ENCODE results near the gene UST. TPM values are rescaled to one million over a fixed set of nuclear protein-coding genes. Genes with fewer than 3 reads are reported as not detected.

Gene UST
- total and polyA plus RNA-seq, 2 donors (not counting 1 experiment from before 2014, with no cell fraction given), result 7.3 to 16.9 TPM

- Histone ChIP-seq H3K9ac (ENCODE audit: low read length) (no peak overlapping the region), H3K36me3 (replicated peaks in 1 of 2; ENCODE audit: control extremely low read depth in 1 of 2, control insufficient read depth in 1 of 2, extremely low read depth in 1 of 2, insufficient read depth in 2 of 2, low read length in 1 of 2) (peaks cover 0 to 3% of the 10 kb centered on the region in 2 experiments), H3K4me2 (replicated peaks; ENCODE audit: low read depth, low read length, poor library complexity, severe bottlenecking) (no peak overlapping the region), H3K9me3 (ENCODE audit: control extremely low read depth in 1 of 3, control insufficient read depth in 2 of 3, insufficient read depth in 1 of 3, low read length in 2 of 3) (no peaks in the 10 kb centered on the region), H3K4me1 (ENCODE audit: control insufficient read depth in 2 of 2, insufficient read depth in 2 of 2, low read length in 2 of 2) (peaks cover 29 to 32% of the 10 kb centered on the region in 2 donors), H4K20me1 (ENCODE audit: control insufficient read depth, insufficient read depth, low read length, poor library complexity, severe bottlenecking) (no peaks in the 10 kb centered on the region), H2AFZ (ENCODE audit: insufficient read depth, low read depth, low read length, poor library complexity, severe bottlenecking) (no peak overlapping the region), H3K27me3 (replicated peaks in 1 of 4; ENCODE audit: control extremely low read depth in 1 of 4, control insufficient read depth in 3 of 4, insufficient read depth in 4 of 4, low read length in 3 of 4) (no peaks in the 10 kb centered on the region), H3K79me2 (ENCODE audit: control insufficient read depth, insufficient read depth, low read length) (no peaks in the 10 kb centered on the region), H3K27ac (ENCODE audit: low read length in 2 of 2) (no peak overlapping the region), H3K4me3 (ENCODE audit: control extremely low read depth in 1 of 5, extremely low read depth in 1 of 5, insufficient read depth in 1 of 5, low read depth in 2 of 5, low read length in 4 of 5) (no peak overlapping the region)
- Mint-ChIP-seq H3K27me3 (no peaks in the 10 kb centered on the region), H3K9me3 (ENCODE audit: insufficient read depth) (no peaks in the 10 kb centered on the region), H3K27ac (no peak overlapping the region), H3K4me1 (peaks cover 47% of the 10 kb centered on the region), H3K4me3 (no peak overlapping the region)
- CTCF ChIA-PET, result interaction anchor here (1.0 kb wide), 1 partner anchor 12 kb away, joined by 4 read pairs; no protein-coding TSS in a partner anchor
- WGBS (ENCODE audit: insufficient coverage), result 100% methylated on average over 1 of the region's 4 CpGs
- DNase-seq, result no peak
- POLR2A ChIA-PET, result no interaction called here
- TF ChIP-seq CTCF (IDR thresholded peaks at IDR 0.05), result no peak
- no peak for TF ChIP-seq EZH2 (IDR thresholded peaks at IDR 0.05; ENCODE audit: borderline replicate concordance, insufficient read depth, low read depth, low read length, poor library complexity, severe bottlenecking)
- ATAC-seq (ENCODE audit: low read depth), result no peak
- intact Hi-C loops (cut with micrococcal nuclease), result no loop called here
These were observed 238.7 kb downstream of the UST start for GRCh38 chr6:148985499-148985898.

GRCh38 chr6:148986608-148987007 is 239.8 kb downstream of the UST start:
- TF ChIP-seq EZH2 (IDR thresholded peaks at IDR 0.05; ENCODE audit: borderline replicate concordance, insufficient read depth, low read depth, low read length, poor library complexity, severe bottlenecking) (no peak), CTCF (IDR thresholded peaks at IDR 0.05) (no peak)
- Histone ChIP-seq H3K79me2 (ENCODE audit: control insufficient read depth, insufficient read depth, low read length) (no peaks in the 10 kb centered on the region), H3K9me3 (ENCODE audit: control extremely low read depth in 1 of 3, control insufficient read depth in 2 of 3, insufficient read depth in 1 of 3, low read length in 2 of 3) (no peaks in the 10 kb centered on the region), H4K20me1 (ENCODE audit: control insufficient read depth, insufficient read depth, low read length, poor library complexity, severe bottlenecking) (no peaks in the 10 kb centered on the region), H3K9ac (ENCODE audit: low read length) (no peak overlapping the region), H3K4me1 (ENCODE audit: control insufficient read depth in 2 of 2, insufficient read depth in 2 of 2, low read length in 2 of 2) (peaks cover 29 to 32% of the 10 kb centered on the region in 2 donors), H3K27ac (ENCODE audit: low read length in 2 of 2) (no peak overlapping the region), H2AFZ (ENCODE audit: insufficient read depth, low read depth, low read length, poor library complexity, severe bottlenecking) (no peak overlapping the region), H3K27me3 (replicated peaks in 1 of 4; ENCODE audit: control extremely low read depth in 1 of 4, control insufficient read depth in 3 of 4, insufficient read depth in 4 of 4, low read length in 3 of 4) (no peaks in the 10 kb centered on the region), H3K36me3 (replicated peaks in 1 of 2; ENCODE audit: control extremely low read depth in 1 of 2, control insufficient read depth in 1 of 2, extremely low read depth in 1 of 2, insufficient read depth in 2 of 2, low read length in 1 of 2) (peaks cover 0 to 3% of the 10 kb centered on the region in 2 experiments), H3K4me3 (ENCODE audit: control extremely low read depth in 1 of 5, extremely low read depth in 1 of 5, insufficient read depth in 1 of 5, low read depth in 2 of 5, low read length in 4 of 5) (no peak overlapping the region), H3K4me2 (replicated peaks; ENCODE audit: low read depth, low read length, poor library complexity, severe bottlenecking) (no peak overlapping the region)
- no peaks in the 10 kb centered on the region for H3K9me3 Mint-ChIP-seq (ENCODE audit: insufficient read depth)
- H3K27ac Mint-ChIP-seq, result no peak overlapping the region
- no peak overlapping the region for H3K4me3 Mint-ChIP-seq
- ATAC-seq (ENCODE audit: low read depth), result no peak
- peaks cover 47% of the 10 kb centered on the region for H3K4me1 Mint-ChIP-seq
- CTCF ChIA-PET, result interaction anchor here (0.6 to 1.5 kb wide), 5 partner anchors 9 to 426 kb away, joined by 3 to 4 read pairs (median 4); partner anchors contain the start of gene UST
- 100% methylated on average over 3 of the region's 3 CpGs for WGBS (ENCODE audit: insufficient coverage)
- no peaks in the 10 kb centered on the region for H3K27me3 Mint-ChIP-seq
- intact Hi-C loops (cut with micrococcal nuclease), result no loop called here
- POLR2A ChIA-PET, result no interaction called here
- no peak for DNase-seq
